Epithelial cell of proximal tubule (primary cell): Measurements from ENCODE around the gene TMCO4. TPM values are rescaled to one million over a fixed set of nuclear protein-coding genes. Genes with fewer than 3 reads are reported as not detected.
A peak's percentile ranks its signal among the peaks of the same experiment; 100 is the strongest.
"Not testable (repeated sequence)": the region's sequence is repeated elsewhere in the genome, so short reads cannot be mapped to it uniquely, and the experiment has no call there.

Experiments used
- DNase-seq: peaks from one replicate; pipeline ENCODE4 v3.0.0-alpha.2; 2011; ENCODE audit warnings: low read depth
- H3K4me3 ChIP-seq: 2 replicates; pipeline ENCODE4 v1.5.1; 2011; ENCODE audit warnings: low read depth, mild to moderate bottlenecking, low read length
- total RNA-seq: library from RNA; depleted of rRNA; stranded (reverse); fragments of >200 nt; gene quantifications from 2 replicates; pipeline ENCODE4 v1.2.3, GENCODE V29; 2015
- TF ChIP-seq, protein P1 (sequence below): conservative IDR thresholded peaks from 2 replicates; pipeline ENCODE4 v1.5.1; 2012; ENCODE audit warnings: low read depth, mild to moderate bottlenecking, low read length

TMCO4 gene
- total RNA-seq, 1 donor from 2014 or later = 9.8 TPM

DNA sequence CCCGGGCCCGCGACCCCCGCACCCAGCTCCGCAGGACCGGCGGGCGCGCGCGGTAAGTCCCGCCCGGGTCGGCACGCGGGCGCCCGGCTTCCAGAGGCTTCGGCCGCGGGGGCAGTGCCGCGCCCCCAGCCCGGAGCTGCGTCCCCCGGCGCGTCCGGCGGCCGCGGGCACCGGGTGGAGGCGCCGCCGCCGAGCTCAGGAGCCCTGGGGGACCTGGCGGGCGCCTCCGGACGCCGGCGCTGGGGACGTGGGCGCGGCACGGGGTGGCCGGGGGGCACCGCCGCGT, 155.4 kb downstream of the TMCO4 start:
- peak overlapping the region; percentile 69 for H3K4me3 ChIP-seq
- TF ChIP-seq, protein P1, sequence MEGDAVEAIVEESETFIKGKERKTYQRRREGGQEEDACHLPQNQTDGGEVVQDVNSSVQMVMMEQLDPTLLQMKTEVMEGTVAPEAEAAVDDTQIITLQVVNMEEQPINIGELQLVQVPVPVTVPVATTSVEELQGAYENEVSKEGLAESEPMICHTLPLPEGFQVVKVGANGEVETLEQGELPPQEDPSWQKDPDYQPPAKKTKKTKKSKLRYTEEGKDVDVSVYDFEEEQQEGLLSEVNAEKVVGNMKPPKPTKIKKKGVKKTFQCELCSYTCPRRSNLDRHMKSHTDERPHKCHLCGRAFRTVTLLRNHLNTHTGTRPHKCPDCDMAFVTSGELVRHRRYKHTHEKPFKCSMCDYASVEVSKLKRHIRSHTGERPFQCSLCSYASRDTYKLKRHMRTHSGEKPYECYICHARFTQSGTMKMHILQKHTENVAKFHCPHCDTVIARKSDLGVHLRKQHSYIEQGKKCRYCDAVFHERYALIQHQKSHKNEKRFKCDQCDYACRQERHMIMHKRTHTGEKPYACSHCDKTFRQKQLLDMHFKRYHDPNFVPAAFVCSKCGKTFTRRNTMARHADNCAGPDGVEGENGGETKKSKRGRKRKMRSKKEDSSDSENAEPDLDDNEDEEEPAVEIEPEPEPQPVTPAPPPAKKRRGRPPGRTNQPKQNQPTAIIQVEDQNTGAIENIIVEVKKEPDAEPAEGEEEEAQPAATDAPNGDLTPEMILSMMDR = no peak
- DNase-seq = no peak

DNA sequence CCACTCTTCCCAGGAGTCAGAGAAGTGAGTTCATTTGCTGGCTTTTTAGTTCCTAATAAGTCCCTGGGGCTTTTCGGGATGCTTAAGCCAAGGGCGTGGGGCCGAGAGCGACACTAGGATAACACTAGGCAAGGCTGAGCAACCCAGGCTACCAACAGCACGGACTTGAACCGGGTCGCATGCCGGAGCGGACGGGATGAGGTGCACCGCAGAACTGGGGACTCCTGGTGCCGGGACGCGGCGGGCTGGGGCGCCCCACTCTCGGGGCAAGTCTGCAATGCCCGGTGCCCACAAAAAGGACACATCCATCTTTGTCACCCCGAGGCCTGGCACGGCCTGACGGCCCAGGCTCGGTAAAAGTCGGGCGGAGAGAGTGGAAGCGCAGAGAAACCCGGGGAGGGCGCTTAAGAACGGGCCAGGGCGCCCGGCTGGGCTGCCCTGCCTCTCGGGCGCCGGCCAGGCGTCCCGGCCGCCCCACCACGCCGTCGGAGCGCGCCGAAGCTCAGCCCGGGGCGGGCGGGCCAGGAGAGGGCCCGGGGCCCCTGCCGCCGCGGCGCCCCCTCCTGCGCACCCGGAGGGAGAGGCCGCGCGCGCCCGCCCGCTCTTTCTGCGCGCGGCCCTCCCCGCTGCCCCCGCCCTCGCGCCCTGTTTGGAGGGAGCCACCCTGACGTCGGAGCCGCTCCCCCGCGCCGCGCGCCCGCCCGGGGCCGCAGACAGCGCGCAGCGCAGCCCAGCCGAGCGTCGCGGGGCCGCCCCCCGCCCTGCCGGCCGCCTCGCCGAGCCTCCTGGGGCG, 155.9 kb downstream of the TMCO4 start, which contains the start of gene NBL1:
TSS of gene NBL1 (plus strand) at position 710 of the 793 bp plus-strand sequence. CDS start 10,720 bp downstream, outside the sequence.
- no peak for DNase-seq
- TF ChIP-seq, protein P1 = no peak
- peak within 1 kb of the TSS; percentile 69 for H3K4me3 ChIP-seq

DNA sequence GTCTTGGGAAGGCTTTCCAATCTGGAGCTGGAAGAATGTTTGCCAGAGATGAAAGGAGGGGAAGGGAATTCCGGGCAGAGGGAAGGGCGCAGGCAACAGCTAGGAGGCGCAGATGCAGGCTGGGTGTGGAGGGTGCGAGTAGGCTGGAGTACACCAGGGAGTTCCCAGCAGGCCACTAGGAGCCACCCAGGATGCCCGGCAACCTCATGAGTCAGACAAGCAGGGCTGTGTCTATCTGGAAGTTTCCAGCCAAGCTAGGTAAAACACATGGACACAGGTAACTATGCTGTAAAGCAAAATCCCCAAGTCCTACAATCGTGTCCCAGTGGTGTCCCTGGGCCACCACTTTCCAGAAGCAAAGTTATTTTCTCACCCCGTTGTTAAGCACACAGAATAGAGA, 156.6 kb downstream of the TMCO4 start:
- TF ChIP-seq, protein P1 = peak; percentile 37
- peak overlapping the region; percentile 69 for H3K4me3 ChIP-seq
- no peak for DNase-seq

DNA sequence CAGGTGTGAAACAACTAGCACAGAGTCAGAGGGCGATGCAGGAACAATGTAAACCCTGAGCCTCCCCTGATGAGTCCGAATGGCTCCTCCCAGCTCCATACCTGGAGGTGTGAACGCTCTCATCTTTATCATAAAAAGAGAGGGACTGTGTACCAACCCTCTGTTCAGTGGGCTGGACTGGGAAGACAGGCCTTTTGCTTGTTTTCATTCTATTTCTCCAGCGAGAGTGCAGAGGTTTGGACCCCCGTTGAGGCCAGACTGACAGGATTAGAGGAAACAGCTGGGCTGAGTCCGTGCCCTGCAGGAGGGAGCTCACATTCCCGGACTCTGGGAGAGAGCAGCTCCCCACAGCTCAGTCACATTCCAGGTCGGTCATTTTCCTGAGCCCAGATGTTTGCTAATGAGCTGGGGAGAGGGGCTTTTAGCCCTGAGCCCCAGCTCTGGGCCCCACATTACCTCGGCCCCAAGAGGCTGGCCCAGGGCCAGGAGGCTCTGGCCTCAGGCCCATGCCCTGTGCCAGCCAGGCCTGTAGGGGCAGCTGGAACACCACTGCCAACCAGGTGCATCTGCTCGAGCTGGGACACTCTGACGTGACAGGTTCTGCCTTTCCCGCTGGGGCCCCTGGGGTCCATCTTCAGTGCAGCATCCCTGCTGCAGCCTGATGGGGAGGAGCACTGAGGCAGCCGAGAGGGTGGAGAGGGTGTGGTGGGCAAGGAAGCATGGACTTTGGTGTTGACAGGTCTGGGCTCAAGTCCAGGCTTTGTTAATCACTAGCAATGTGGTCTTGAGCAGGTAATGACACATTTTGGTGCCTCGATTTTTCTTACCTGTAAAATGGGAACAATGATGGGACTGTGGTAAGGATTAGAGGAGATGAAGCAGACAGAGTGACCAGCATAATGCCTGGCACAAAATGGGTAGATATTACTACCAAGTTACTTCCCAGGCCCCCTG, 159.1 kb downstream of the TMCO4 start:
- DNase-seq = no peak
- H3K4me3 ChIP-seq = no peak overlapping the region
- TF ChIP-seq, protein P1 = peak; percentile 3

DNA sequence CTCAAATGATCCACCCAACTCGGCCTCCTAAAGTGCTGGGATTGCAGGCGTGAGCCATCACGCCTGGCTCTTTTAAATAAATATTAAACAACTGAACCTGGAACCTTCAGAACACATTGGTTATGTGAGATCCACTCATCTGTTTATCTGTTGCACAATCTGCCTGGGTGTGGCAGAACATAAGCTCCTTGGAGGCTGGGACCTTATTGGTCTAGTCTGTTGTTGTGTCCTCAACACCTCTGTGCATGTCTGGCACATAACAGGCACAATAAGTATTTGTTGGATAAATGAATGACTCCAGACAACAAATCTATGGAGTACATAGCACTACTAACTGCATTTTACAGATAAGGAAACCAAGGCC, 159.7 kb downstream of the TMCO4 start:
- DNase-seq = no peak
- TF ChIP-seq, protein P1 = no peak
- H3K4me3 ChIP-seq = no peak overlapping the region

DNA sequence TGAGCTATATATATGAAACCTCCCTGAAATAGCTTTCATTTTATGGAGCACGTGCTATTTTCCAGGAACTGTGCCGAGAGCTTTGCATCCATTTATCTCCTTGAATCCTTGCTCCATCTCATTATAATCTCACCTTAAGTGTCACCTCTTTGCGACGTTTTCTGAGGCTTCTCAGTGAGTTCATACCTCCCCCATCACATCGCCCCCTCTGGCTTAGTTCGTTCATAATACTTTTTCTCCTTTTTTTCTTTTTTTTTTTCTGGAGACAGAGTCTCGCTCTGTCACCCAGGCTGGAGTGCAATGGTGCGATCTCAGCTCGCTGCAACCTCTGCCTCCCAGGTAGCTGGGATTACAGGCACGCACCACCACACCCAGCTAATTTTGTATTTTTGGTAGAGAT, 160.5 kb downstream of the TMCO4 start:
- H3K4me3 ChIP-seq, DNase-seq: not testable (repeated sequence)

DNA sequence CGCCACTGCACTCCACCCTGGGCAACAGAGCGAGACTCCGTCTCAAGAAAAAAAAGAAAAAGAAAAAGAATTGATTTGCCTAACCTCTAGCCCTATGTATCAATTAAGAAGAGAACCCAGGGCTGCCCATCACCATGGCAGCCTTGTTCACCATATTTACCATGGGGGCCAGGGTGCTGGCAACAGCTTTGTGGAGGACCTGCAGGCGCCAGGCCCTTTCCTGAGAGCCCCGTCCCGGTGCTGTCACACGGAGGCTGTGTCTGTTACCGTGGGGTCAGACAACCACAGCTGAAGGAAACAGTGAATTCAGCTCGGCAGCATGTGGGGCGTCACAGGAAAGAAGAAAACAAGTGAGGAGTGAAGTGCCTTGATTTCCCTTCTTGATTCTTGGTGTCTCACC, 162.1 kb downstream of the TMCO4 start:
- TF ChIP-seq, protein P1 = no peak
- no peak for DNase-seq
- no peak overlapping the region for H3K4me3 ChIP-seq

DNA sequence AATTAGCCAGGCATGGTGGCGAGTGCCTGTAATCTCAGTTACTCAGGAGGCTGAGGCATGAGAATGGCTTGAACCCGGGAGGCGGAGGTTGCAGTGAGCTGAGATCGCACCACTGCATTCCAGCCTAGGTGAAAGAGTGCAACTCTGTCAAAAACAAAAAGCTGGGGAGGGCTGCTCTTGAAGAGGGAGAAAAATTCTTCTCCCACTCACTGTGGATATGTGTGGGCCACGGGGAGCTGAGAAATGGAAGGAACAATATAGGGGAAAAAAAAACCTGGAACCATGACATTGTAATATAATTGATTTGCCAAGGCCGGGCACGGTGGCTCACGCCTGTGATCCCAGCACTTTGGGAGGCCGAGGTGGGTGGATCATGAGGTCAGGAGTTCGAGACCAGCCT, 163.0 kb downstream of the TMCO4 start:
- not testable (repeated sequence) for DNase-seq, H3K4me3 ChIP-seq
